Daoy (cell line): ENCODE measurements around the gene NPAS3. TPM values are rescaled to one million over a fixed set of nuclear protein-coding genes. Genes with fewer than 3 reads are reported as not detected.

ENCODE experiments used
- DNase-seq: peaks from one replicate; pipeline ENCODE4 v3.0.0-alpha.2; 2015; ENCODE audit warnings: low read depth
- total RNA-seq: library from RNA; depleted of rRNA; stranded (reverse); fragments of >200 nt; shearing (Covaris generic); gene quantifications from 2 replicates; pipeline ENCODE4 v1.2.3, GENCODE V29; 2014

The NPAS3 gene
- total RNA-seq, 1 experiment from 2014 or later, result 1.9 TPM

DNA sequence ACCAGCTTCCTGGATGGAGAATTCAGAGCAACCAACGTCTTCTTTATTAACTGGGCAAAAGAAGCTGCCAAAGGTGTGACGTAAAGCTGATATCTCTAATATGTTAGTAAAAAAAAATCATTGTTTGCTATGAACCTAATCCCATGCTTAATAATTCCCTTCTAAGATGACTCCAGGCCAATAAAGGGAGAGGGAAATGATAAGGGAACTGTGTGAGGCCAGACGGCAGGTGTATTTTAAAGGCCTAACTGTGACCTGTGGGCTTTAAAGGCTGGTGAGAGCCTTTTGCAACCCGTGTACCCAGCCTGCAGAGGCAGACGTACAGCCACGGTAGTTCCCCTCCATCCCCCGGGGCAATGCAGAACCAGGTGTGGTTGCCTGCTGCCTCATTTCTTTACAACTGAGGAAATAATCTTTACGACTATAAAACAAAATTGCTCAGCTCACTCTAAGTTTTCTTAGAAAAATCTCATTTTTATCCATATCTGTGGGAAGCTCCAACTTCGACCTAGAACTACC is 641.6 kb downstream of the NPAS3 start:
- DNase-seq, result no peak

DNA sequence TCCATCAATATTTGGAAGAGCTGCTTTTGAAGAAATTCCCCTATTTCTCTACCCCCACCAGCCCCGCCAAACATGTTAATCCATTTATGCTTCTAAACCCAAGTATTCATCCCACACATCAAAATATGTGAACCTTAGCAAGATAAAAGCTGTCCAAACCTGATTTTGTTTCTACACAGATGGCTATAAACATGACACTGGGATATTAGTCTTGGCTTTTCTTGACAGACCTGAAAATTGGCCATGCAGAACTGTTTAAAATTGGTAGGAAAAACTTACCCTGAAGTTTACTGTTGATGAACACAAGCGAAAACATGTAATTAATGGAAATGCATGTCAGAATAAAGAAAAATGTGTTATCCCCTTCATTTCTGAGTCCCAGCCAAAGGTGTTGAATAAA is 642.2 kb downstream of the NPAS3 start:
- no peak for DNase-seq

GRCh38 chr14:33584697-33585096 is 646.0 kb downstream of the NPAS3 start:
- no peak for DNase-seq

DNA sequence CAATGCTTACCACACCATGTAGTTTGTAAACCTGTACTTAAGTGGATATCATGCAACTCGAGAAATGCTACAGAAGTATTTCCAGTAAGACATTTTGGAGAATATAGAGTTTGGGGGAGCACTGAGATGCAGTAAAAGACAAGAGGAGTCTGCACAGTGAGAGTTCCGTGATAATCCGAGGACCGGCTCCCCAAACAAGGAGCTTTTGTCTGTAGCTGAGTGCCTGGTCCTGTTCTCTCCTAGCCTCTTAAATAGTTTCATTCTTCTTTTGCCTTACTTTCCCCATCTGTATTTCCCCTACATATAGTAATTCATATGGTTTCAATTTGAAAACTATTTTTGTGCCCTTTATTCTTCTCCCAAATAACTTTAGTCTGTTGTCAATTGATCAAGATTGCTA is 648.1 kb downstream of the NPAS3 start:
- DNase-seq, result no peak

- DNase-seq, result no peak
These were observed 649.1 kb downstream of the NPAS3 start for GRCh38 chr14:33587791-33588190.

GRCh38 chr14:33588771-33589170 is 650.1 kb downstream of the NPAS3 start:
- no peak for DNase-seq

GRCh38 chr14:33589334-33589733 is 650.7 kb downstream of the NPAS3 start:
- peak; percentile 77 for DNase-seq

- no peak for DNase-seq
These were observed 652.4 kb downstream of the NPAS3 start for GRCh38 chr14:33590891-33591630.

GRCh38 chr14:33592297-33592696 is 653.6 kb downstream of the NPAS3 start:
- DNase-seq, result peak; percentile 68

GRCh38 chr14:33596211-33597080 is 657.8 kb downstream of the NPAS3 start:
- DNase-seq, result no peak

- no peak for DNase-seq
These were observed 659.9 kb downstream of the NPAS3 start for GRCh38 chr14:33598582-33598981.

- DNase-seq, result peak; percentile 67
These were observed 663.7 kb downstream of the NPAS3 start for GRCh38 chr14:33602396-33602795.

GRCh38 chr14:33606591-33606990 is 667.9 kb downstream of the NPAS3 start:
- DNase-seq, result no peak

GRCh38 chr14:33609582-33609981 is 670.9 kb downstream of the NPAS3 start:
- no peak for DNase-seq

DNA sequence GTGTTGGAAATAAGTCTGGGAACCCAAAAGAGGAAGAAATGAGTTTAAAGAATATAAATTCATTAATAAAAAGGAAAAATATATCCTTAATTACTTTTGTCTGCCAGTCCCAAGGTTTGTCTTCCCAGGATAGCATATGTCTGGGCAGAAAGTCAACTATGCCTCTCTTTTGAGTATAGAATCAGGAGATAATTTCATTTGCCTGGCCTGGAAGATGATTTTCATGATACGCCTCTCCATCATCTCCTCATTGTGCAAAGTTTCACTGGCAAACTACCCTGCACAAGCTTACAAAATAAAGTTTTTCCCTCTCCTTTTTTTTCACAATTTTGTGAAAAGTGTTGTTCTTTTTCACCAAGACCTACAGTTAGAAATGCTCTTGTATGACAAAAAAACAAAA is 671.4 kb downstream of the NPAS3 start:
- no peak for DNase-seq

DNA sequence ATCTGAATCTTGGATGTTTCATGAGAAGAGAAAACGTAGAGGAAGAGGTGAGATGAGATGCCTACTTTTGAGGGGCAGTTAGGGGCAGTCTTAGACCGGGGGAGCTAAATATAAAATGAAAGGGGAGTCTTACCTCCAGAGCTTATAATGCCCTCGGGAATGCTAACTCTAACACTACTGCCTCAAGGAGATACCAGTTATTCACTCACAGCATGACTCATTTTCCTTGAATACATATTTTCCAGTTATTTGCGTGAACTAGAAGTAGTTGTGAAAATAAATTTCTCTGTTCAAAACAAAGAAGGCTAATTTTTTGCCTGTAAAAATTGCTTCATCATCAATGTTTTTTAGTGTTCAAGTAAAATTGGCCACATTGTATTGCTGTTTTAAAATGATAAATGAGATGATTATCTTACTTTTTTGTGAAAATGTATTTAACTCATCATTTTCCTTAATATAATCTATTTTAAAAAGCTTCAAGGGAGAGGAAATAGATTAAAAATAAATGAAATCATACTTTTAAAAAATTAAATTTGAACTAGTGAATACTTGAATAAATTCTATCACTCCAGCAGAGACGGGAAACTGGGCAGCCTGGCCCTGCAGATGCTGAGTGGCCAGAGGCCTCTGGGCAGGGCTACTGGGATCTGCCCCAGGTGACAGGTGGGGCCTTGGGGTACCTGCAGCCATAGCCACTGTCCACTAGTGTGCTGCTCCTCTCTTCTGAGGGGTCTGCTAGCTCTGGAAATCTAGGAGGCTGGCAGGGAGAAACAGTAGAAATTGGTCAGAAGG is 672.9 kb downstream of the NPAS3 start:
- DNase-seq, result peak; percentile 37

DNA sequence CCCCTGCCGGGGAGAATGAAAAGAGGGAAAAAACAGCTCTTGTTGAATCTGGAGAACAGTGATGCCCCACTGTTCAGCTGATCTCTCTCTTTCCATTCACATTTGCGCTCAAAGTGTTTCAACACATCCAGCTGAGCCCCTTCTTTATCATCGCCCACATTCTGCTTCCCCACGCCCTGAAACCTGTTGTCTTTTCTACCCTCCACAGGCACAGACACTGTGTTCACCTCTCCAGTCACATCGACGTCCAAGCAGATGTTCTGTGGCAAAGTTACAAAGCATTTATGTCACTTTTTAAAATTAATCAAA is 673.5 kb downstream of the NPAS3 start:
- DNase-seq, result no peak

DNA sequence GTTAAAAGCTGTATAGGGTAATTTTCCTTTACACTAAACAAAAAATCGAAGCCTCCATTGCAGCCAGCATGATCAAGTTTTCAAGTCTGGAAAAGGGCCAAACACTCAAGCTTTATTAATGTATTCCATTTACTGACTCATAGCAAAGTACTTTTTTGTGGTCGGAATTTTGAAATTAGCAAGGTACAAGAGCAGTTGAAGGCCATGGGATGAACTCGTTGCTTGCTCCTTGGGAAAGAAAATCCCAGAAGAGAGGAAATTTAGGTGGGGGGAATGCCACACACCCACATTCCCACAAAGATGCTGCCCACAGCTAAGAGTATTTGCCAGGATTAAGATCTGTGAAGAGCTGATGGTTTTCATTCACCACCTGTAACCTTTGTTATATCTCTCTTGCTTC is 678.5 kb downstream of the NPAS3 start:
- DNase-seq, result peak; percentile 77

GRCh38 chr14:33618361-33619105 is 679.9 kb downstream of the NPAS3 start:
- no peak for DNase-seq

- DNase-seq, result no peak
These were observed 683.8 kb downstream of the NPAS3 start for GRCh38 chr14:33622496-33622895.

DNA sequence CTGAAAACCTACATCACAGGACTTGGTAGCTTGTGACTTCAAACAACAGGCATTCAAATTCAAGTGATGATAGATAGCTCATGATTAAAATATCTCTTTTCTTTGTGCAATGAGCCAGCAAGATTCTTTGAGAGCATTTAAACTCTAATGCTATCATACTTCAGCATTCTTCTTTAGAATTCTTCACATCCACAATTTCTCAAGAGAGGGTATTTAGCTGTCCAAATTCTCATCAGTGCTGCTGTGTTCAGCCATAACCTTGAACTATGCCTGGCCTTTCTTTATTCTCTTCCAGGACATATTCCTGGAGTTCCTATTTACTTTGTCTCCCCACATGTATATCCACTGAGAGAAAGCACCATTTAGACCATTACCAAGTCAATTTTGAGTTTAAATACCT is 691.1 kb downstream of the NPAS3 start:
- no peak for DNase-seq

DNA sequence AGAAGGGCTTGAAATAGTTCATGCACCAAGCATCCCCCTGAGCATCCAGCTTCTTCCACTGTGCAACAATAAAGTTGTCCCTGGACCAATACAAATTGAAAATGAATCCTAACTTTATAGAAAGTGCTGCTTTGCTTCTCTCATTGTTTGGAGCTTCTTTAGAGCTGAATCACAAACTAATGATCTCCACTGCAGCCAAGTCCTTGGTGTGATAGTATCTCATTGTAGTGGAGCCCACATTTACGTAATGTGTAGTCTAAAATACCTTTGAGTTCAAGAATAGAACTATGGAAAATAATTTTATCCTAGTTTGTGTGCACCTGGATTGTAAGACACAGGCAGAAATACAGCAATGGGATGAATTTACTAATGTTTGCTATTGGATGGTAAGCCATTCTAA is 692.3 kb downstream of the NPAS3 start:
- DNase-seq, result no peak
